ENCODE data around the gene RIMBP2.
A peak's percentile ranks its signal among the peaks of the same experiment; 100 is the strongest.

The RIMBP2 gene

GRCh38 chr12:130677957-130678558, 38.0 kb downstream of the RIMBP2 start:
- DNase-seq: no peak

DNA sequence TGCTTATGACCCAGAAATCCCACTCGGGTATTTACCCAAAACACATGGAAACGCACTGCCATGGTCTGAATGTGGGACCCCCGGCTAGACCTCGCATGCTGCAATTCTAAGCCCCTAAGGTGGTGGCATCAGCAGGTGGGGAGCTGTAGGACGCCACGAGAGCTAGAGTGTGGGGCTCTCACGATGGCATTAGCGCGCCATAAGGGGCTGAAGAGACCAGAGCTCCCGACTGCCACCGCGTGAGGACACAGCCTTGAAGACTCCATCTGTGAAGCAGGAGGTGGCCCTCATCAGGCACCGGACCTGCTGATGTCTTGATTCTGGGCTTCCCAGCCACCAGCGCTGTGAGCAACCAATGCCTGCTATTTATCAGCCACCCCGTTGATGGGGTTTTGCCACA, 40.3 kb downstream of the RIMBP2 start:
- no peak for DNase-seq

GRCh38 chr12:130675121-130675520, 41.0 kb downstream of the RIMBP2 start:
- DNase-seq: no peak

GRCh38 chr12:130674676-130675075, 41.4 kb downstream of the RIMBP2 start:
- no peak for DNase-seq

DNA sequence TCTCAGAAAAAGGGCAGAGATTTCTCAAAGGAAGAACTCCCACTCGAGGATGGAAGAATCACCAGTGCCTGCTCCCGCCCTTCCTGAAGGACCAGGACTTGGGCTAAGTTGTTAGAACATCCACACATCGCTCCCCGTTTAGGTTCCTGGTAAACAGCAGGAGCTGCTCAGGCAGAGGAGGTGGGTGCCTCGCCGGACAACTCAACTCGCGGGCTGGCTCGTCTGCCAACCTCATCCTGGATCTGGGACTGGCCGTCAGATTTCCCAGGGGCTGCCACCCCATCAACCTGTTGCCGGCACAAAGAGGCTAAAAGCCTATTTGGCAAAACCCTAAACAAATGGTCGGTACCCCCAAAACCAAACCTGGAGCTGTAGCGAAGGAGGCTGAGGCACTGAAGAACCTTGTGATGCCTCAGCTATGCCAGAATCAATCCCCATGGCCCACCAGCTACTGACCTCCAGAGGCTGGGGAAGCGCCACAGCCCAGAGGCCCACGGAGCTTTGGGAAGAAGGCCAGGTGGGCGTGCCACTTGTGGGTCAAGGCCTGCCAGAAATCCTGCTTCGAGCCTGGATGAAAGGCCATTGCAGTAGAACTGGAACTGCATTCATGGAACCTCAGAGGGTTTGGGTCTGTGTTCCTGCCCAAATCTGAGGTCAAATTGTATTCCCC, 42.9 kb downstream of the RIMBP2 start:
- no peak for DNase-seq

- peak; percentile 51 for DNase-seq
Measured at GRCh38 chr12:130672089-130672820, 43.8 kb downstream of the RIMBP2 start.

GRCh38 chr12:130671556-130671955, 44.5 kb downstream of the RIMBP2 start:
- no peak for DNase-seq

GRCh38 chr12:130669797-130670196, 46.3 kb downstream of the RIMBP2 start:
- no peak for DNase-seq

DNA sequence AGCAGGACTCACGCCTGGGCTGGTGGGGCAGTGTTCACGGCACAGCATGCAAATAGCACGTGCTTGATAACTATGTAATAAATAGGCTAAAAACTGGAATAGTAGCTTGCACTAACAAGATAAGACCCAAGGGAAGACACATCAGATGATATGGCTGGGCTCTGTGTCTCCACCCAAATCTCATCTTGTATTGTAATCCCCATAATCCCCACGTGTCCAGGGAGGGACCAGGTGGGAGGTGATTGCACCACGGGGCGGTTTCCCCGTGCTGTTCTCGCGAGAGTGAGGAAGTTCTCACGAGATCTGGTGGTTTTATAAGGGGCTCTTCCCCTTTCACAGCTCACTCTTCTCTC, 46.9 kb downstream of the RIMBP2 start:
- DNase-seq: no peak

DNA sequence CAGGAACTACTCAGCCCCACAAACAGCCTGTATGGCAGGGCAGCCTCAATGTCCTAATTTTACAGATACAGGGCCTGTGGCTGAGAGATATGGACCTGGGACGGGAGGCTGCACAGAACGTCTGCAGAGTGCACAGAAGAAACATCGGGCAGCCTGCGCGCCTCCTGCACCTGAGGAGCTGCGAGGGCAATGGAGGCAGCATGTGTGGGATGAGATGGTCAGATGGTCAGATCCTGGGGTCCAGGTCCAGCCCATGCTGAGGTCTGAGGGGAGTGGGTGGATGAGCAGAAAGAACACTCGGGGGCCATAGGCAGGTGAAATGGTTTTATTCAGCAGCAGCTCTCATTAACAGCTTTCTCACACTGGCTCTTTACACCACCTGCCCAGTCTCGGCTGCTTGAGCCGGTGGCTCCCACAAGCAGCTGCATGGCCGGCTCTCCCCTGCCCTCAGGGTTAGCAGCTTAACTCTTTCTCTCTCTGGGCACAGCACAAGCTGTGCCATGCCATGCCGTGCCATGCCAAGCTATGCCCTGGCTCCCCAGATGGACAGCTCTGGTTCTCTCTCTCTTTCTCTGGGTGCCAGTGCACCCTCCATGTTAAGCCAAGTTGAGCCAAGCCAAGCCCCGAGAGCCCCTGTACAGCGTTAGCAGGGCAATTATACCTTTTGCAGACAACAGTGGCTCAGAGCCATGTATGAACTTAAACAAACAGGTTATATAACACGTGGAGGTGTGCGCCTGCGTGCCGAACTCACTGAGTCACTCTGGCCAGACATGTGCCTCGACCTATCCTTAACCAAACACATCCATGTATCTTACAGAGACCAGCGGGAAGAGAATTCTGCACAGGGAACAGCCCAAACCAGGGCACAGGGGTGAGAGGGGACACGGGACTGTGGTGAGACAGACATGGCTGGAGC, 47.6 kb downstream of the RIMBP2 start:
- no peak for DNase-seq

- no peak for DNase-seq
Measured at GRCh38 chr12:130667421-130667960, 48.6 kb downstream of the RIMBP2 start.

- DNase-seq: no peak
Measured at GRCh38 chr12:130666645-130667044, 49.5 kb downstream of the RIMBP2 start.

DNA sequence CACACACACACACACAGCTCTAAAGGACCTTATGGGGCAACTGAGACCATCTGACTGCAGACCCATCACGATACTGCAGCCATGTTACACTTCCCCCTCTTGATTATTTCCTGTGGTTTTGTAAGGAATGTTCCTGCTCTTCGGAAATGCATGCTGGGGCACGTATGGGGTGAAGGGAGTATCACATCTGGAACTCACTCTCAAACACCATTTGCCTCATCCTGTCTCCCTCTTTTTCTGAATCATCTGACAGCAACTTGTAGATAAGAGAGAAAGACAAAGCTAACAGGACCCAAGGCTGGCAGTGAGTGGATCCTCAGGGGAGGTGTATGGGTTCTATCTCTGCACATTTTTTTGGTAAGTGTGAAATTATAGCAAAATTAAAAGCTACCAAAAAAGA, 50.3 kb downstream of the RIMBP2 start:
- no peak for DNase-seq

DNA sequence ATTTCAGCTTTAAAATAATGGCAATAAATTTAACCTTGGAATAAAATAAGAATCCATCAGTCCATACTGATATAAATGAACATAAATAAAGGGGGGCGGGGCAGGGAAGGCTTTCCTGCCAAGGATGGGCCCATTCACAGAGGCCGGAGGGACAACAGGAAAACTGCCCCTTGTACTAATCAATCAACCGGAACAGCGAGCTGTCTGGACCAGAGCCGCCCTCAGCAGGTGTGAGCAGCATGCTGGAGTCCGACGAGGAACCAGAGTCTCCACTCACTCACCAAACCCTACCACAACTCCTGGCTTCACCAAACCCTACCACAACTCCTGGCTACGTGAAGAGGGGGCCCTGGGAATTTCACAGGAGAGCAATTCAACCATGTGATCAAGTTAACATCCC, 51.3 kb downstream of the RIMBP2 start:
- DNase-seq: no peak

GRCh38 chr12:130664252-130664651, 51.8 kb downstream of the RIMBP2 start:
- DNase-seq: no peak

GRCh38 chr12:130663514-130663913, 52.6 kb downstream of the RIMBP2 start:
- DNase-seq: no peak

GRCh38 chr12:130661486-130662255, 54.4 kb downstream of the RIMBP2 start:
- no peak for DNase-seq

DNA sequence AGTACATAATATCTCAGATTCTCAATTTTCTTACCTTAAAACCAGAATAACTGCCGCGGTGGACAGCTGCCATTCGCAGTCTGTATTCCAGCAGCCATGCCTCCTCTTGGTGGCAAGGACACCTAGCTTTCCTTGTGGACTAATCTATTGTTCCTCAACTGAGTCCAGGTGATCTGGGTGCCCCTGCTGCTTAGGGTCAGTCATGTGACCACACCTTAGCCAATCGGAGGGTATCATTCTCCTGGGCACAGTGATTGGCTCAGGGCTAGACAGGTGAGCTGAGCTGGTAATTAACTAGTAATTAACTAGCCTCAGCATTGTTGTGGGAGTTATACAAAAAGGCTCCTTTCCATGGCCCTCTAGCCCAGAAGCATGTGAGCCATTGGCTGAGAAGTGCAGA, 55.0 kb downstream of the RIMBP2 start:
- no peak for DNase-seq

DNA sequence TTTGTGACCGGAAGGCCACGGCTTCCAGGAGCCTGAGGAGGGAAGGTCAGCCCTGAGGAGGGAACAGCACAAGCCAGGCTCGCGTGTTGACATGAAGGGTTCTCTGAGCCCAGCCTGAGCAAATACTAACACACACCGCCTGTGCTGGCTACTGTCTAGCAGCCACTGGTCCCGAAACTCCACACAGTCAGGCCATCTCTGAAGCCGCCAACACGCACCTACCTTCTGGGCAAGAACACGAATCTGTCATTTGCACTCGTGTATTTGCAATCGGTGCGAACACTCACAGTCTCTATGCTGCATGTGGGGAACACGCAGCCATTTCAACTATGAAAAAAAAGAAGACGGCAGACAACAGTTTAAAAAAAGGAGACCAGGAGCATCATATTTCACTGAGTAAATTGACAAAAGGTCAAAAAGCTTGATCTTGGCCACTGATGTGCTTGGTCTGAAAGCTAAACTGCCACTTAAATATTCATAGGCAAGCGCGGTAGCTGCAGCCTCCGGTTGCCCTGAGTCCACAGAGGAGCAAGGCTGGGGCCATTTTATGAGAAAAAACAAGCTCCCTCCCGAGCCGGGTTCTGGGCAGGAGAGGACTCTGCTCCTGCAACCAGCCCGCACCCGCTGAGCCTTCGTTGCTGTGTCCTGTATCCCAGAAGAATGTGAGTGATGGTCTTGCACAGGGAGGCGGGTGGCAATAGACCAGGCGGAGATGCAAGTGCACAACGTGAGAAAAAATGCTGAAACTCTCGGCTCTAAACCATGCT, 57.8 kb downstream of the RIMBP2 start:
- DNase-seq: no peak

GRCh38 chr12:130656411-130656810, 59.7 kb downstream of the RIMBP2 start:
- DNase-seq: no peak

- no peak for DNase-seq
Measured at GRCh38 chr12:130655881-130656280, 60.2 kb downstream of the RIMBP2 start.

Data from NCI-H1694 treated with DMSO at 0.1 percent for 48 hours (cell line).